ENCODE results near the gene AXIN1. TPM values are rescaled to one million over a fixed set of nuclear protein-coding genes. Genes with fewer than 3 reads are reported as not detected.

AXIN1 gene
- total and polyA plus RNA-seq, 2 of the 8 experiments (the other 6 are each of a cell fraction or from before 2014, with no cell fraction given), result 12.5 to 41.9 TPM

DNA sequence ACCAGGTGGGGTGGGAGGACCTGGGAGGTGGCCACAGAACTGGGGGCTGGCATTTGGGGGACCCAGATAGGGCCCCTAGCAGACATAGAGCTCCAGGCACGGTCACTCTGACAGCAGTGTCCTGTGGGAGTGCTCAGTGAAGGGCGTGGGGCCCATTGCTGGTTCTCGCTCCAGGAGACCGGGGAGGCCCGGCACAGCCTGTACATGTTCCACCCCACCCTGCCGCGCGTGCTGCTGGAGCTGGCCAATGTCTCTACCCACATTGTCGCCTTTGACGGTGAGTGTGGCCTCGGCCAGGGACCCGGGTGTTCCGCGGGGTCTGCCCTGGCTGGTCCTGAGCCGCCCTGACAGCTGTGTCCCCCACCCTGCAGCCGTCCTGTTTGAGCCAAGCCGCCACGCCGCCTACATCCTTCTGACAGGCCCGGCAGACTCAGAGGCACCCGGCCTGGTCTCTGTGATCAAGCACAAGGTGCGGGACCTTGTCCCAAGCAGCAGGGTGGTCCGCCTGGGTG is 88.0 kb downstream of the AXIN1 start:
- no peak overlapping the region for H4K91ac ChIP-seq (replicated peaks; ENCODE audit: insufficient read length, low read length)
- CTCF ChIA-PET (ENCODE audit: partially characterized antibody), result interaction anchor here (1.4 kb wide), 1 partner anchor 98 kb away, joined by 4 read pairs; no protein-coding TSS in a partner anchor

More for the DNA sequence above, 88.0 kb downstream of the AXIN1 start:
- no peak overlapping the region for H2BK120ac ChIP-seq (replicated peaks; ENCODE audit: low read depth, low read length)
- FAIRE-seq (no peak), DNase-seq (ENCODE audit: low read depth in 1 of 2, low spot score in 2 of 2) (no peak)
- no peak for TF ChIP-seq CREB1 (IDR thresholded peaks at IDR 0.05)
- TF ChIP-seq RXRA (IDR thresholded peaks at IDR 0.05; ENCODE audit: insufficient read depth, low read depth, low read length), result no peak
- no peak for TF ChIP-seq BCL11A (IDR thresholded peaks at IDR 0.05; ENCODE audit: low read depth in 2 of 2, low read length in 2 of 2)
- no peak for TF ChIP-seq SUZ12 (IDR thresholded peaks at IDR 0.05; ENCODE audit: low read length)
- H3K23me2 ChIP-seq (ENCODE audit: low read depth, low read length), result peaks cover 4% of the 10 kb centered on the region; the same call in 1 of the 2 replicates
- no peak overlapping the region for H2BK5ac ChIP-seq (ENCODE audit: low read depth, low read length)
- peaks cover 0 to 17% of the 10 kb centered on the region in 2 experiments for H4K20me1 ChIP-seq (replicated peaks in 1 of 2; ENCODE audit: control insufficient read depth in 1 of 2, insufficient read depth in 2 of 2, low read length in 2 of 2)
- peaks cover 5 to 12% (median 8%) of the 10 kb centered on the region in 4 experiments; a peak in 6 of 8 replicates for H3K36me3 ChIP-seq (ENCODE audit: control insufficient read depth in 2 of 4, insufficient read depth in 4 of 4, low read length in 3 of 4)
- H3K27ac ChIP-seq (ENCODE audit: low read depth, low read length), result no peak overlapping the region
- H3K4me2 ChIP-seq (ENCODE audit: insufficient read depth in 1 of 2, low read depth in 2 of 2, low read length in 2 of 2), result no peak overlapping the region
- no peaks in the 10 kb centered on the region for H3K79me1 ChIP-seq (ENCODE audit: low read depth, low read length)
- H2BK20ac ChIP-seq (ENCODE audit: low read length), result no peak overlapping the region
- H3K9me3 ChIP-seq (ENCODE audit: insufficient read depth in 2 of 2, low read depth in 1 of 2, low read length in 1 of 2), result no peaks in the 10 kb centered on the region
- no peak overlapping the region for H4K5ac ChIP-seq (ENCODE audit: insufficient read length, low read depth, low read length)
- H3K18ac ChIP-seq (ENCODE audit: extremely low read depth, low read length), result no peak overlapping the region
- H2BK15ac ChIP-seq (ENCODE audit: low read length), result no peak overlapping the region
- POLR2A ChIA-PET (ENCODE audit: partially characterized antibody), result interaction anchor here (0.8 to 1.7 kb wide), 4 partner anchors 15 to 36 kb away, joined by 3 to 4 read pairs (median 3); partner anchors contain the start of gene ARHGDIG
- no peak overlapping the region for H2AK5ac ChIP-seq (ENCODE audit: low read depth, low read length)
- WGBS, 2 experiments (ENCODE audit: extremely low coverage in 1 of 2, insufficient coverage in 1 of 2, insufficient read length in 1 of 2, insufficient replicate concordance in 2 of 2, low coverage in 1 of 2, low lambda C conversion rate in 2 of 2, missing lambda C conversion rate in 1 of 2), result 97% methylated on average over 23 of the region's 23 CpGs; no CpG with 5 or more reads in 1 of the 2 experiments
- no peak overlapping the region for H3K4me3 ChIP-seq (ENCODE audit: extremely low read depth in 1 of 4, insufficient read depth in 2 of 4, low read depth in 3 of 4, low read length in 4 of 4)
- H2AFZ ChIP-seq (ENCODE audit: low read length), result no peak overlapping the region
- no peaks in the 10 kb centered on the region; a peak in 1 of 7 replicates for H3K4me1 ChIP-seq (replicated peaks in 1 of 4; ENCODE audit: control insufficient read depth in 3 of 4, insufficient read depth in 4 of 4, low read length in 3 of 4)
- H2BK12ac ChIP-seq (ENCODE audit: low read depth, low read length), result no peak overlapping the region
- no peak overlapping the region for H3K4ac ChIP-seq (replicated peaks; ENCODE audit: insufficient read length, low read depth, low read length)
- H3K23ac ChIP-seq (ENCODE audit: insufficient read length), result no peak overlapping the region
- no peaks in the 10 kb centered on the region for H3K27me3 ChIP-seq (replicated peaks in 1 of 4; ENCODE audit: control insufficient read depth in 3 of 4, extremely low read depth in 1 of 4, insufficient read depth in 3 of 4, low read length in 3 of 4)
- no peak overlapping the region for H3K56ac ChIP-seq (replicated peaks; ENCODE audit: insufficient read length, low read depth, low read length)
- no peak overlapping the region for H3K14ac ChIP-seq (ENCODE audit: insufficient read length)
- H3K9ac ChIP-seq (replicated peaks in 1 of 4; ENCODE audit: extremely low read depth in 1 of 4, low read depth in 3 of 4, low read length in 3 of 4), result no peak overlapping the region
- no peaks in the 10 kb centered on the region for H3K79me2 ChIP-seq (ENCODE audit: control insufficient read depth in 1 of 2, insufficient read depth in 2 of 2, low read length in 2 of 2)
- H4K8ac ChIP-seq (ENCODE audit: extremely low read depth, insufficient read depth, low read length), result peak overlapping the region; percentile 51; the same call in 1 of the 2 replicates
